ENCODE results near the gene ST8SIA1. TPM values are rescaled to one million over a fixed set of nuclear protein-coding genes. Genes with fewer than 3 reads are reported as not detected.

ST8SIA1 gene
- total and polyA plus RNA-seq, 2 donors (not counting 1 experiment from before 2014, with no cell fraction given), result 0.45 to 23.9 TPM

GRCh38 chr12:22348208-22348607, 13.7 kb upstream of the ST8SIA1 start:
- TF ChIP-seq EZH2 (IDR thresholded peaks at IDR 0.05; ENCODE audit: low read length, missing control alignments) (no peak), CTCF (conservative IDR thresholded peaks at IDR 0.05 in 1 of 2, IDR thresholded peaks at IDR 0.05 in 1 of 2; ENCODE audit: low read depth in 1 of 2, low read length in 2 of 2) (no peak)
- Histone ChIP-seq H3K27ac (ENCODE audit: insufficient read depth, low read length) (no peak overlapping the region), H3K36me3 (ENCODE audit: control insufficient read depth, insufficient read depth, low read length) (no peaks in the 10 kb centered on the region), H2AFZ (ENCODE audit: low read length) (no peak overlapping the region), H3K9ac (ENCODE audit: insufficient read depth, low read length) (no peak overlapping the region), H4K20me1 (ENCODE audit: control insufficient read depth, extremely low read depth, insufficient read depth, low read length) (no peaks in the 10 kb centered on the region), H3K4me1 (ENCODE audit: control insufficient read depth, extremely low read depth, insufficient read depth, low read length) (no peaks in the 10 kb centered on the region), H3K79me2 (ENCODE audit: control insufficient read depth, insufficient read depth, low read length) (no peaks in the 10 kb centered on the region), H3K4me2 (ENCODE audit: extremely low read depth, insufficient read depth, low read length) (no peak overlapping the region), H3K27me3 (ENCODE audit: control insufficient read depth, insufficient read depth, low read length) (no peaks in the 10 kb centered on the region), H3K4me3 (replicated peaks in 1 of 4; ENCODE audit: control extremely low read depth in 1 of 4, insufficient read depth in 1 of 4, low read depth in 3 of 4, low read length in 4 of 4) (no peak overlapping the region), H3K9me3 (ENCODE audit: control insufficient read depth, insufficient read depth, low read depth, low read length) (no peaks in the 10 kb centered on the region)
- no peak for DNase-seq (ENCODE audit: low read depth in 2 of 2)

- Histone ChIP-seq H3K9ac (ENCODE audit: insufficient read depth, low read length) (no peak overlapping the region), H3K4me2 (ENCODE audit: extremely low read depth, insufficient read depth, low read length) (no peak overlapping the region), H3K9me3 (ENCODE audit: control insufficient read depth, insufficient read depth, low read depth, low read length) (no peaks in the 10 kb centered on the region), H3K27ac (ENCODE audit: insufficient read depth, low read length) (no peak overlapping the region), H3K27me3 (ENCODE audit: control insufficient read depth, insufficient read depth, low read length) (peaks cover 6% of the 10 kb centered on the region), H2AFZ (ENCODE audit: low read length) (no peak overlapping the region), H3K79me2 (ENCODE audit: control insufficient read depth, insufficient read depth, low read length) (no peaks in the 10 kb centered on the region), H3K36me3 (ENCODE audit: control insufficient read depth, insufficient read depth, low read length) (no peaks in the 10 kb centered on the region), H4K20me1 (ENCODE audit: control insufficient read depth, extremely low read depth, insufficient read depth, low read length) (no peaks in the 10 kb centered on the region), H3K4me3 (replicated peaks in 1 of 4; ENCODE audit: control extremely low read depth in 1 of 4, insufficient read depth in 1 of 4, low read depth in 3 of 4, low read length in 4 of 4) (no peak overlapping the region), H3K4me1 (ENCODE audit: control insufficient read depth, extremely low read depth, insufficient read depth, low read length) (peaks cover 2% of the 10 kb centered on the region)
- TF ChIP-seq EZH2 (IDR thresholded peaks at IDR 0.05; ENCODE audit: low read length, missing control alignments) (no peak), CTCF (conservative IDR thresholded peaks at IDR 0.05 in 1 of 2, IDR thresholded peaks at IDR 0.05 in 1 of 2; ENCODE audit: low read depth in 1 of 2, low read length in 2 of 2) (no peak)
- no peak for DNase-seq (ENCODE audit: low read depth in 2 of 2)
Measured at GRCh38 chr12:22340143-22340542, 5.6 kb upstream of the ST8SIA1 start.

GRCh38 chr12:22339691-22340090, 5.2 kb upstream of the ST8SIA1 start:
- peaks cover 6% of the 10 kb centered on the region for H3K27me3 ChIP-seq (ENCODE audit: control insufficient read depth, insufficient read depth, low read length)
- no peak overlapping the region for H3K4me2 ChIP-seq (ENCODE audit: extremely low read depth, insufficient read depth, low read length)
- no peak overlapping the region for H3K9ac ChIP-seq (ENCODE audit: insufficient read depth, low read length)
- H3K4me1 ChIP-seq (ENCODE audit: control insufficient read depth, extremely low read depth, insufficient read depth, low read length), result peaks cover 2% of the 10 kb centered on the region
- H3K79me2 ChIP-seq (ENCODE audit: control insufficient read depth, insufficient read depth, low read length), result no peaks in the 10 kb centered on the region
- TF ChIP-seq CTCF (conservative IDR thresholded peaks at IDR 0.05 in 1 of 2, IDR thresholded peaks at IDR 0.05 in 1 of 2; ENCODE audit: low read depth in 1 of 2, low read length in 2 of 2) (no peak), EZH2 (IDR thresholded peaks at IDR 0.05; ENCODE audit: low read length, missing control alignments) (no peak)
- H3K9me3 ChIP-seq (ENCODE audit: control insufficient read depth, insufficient read depth, low read depth, low read length), result no peaks in the 10 kb centered on the region
- no peak overlapping the region for H3K4me3 ChIP-seq (replicated peaks in 1 of 4; ENCODE audit: control extremely low read depth in 1 of 4, insufficient read depth in 1 of 4, low read depth in 3 of 4, low read length in 4 of 4)
- H3K36me3 ChIP-seq (ENCODE audit: control insufficient read depth, insufficient read depth, low read length), result no peaks in the 10 kb centered on the region
- no peaks in the 10 kb centered on the region for H4K20me1 ChIP-seq (ENCODE audit: control insufficient read depth, extremely low read depth, insufficient read depth, low read length)
- no peak overlapping the region for H3K27ac ChIP-seq (ENCODE audit: insufficient read depth, low read length)
- no peak overlapping the region for H2AFZ ChIP-seq (ENCODE audit: low read length)
- DNase-seq (ENCODE audit: low read depth in 2 of 2), result no peak

Measured in fibroblast of lung (primary cell).